Measurements from ENCODE around the gene PPFIA2.

Gene PPFIA2

DNA sequence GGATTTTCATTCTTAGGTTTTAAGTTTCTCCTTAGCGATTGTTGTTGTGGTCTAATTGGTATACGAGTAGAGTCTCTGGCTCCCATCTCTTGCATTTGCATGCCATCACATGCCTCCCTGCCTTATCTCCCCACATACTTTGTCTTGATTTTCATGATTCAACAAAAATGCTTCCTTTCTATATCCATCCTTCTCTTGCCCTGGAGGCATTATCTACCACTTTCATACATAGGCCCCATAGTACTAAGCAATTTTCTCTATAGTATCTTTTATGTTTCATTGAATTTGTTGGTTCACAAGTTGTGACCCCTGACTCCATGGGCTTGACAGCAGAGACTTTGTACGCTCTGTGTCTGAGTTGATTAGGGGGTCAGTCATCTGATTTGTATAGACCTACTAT lies 455.2 kb downstream of the PPFIA2 start:
- no peak for DNase-seq (ENCODE audit: low read depth)
- TF ChIP-seq, protein P1, sequence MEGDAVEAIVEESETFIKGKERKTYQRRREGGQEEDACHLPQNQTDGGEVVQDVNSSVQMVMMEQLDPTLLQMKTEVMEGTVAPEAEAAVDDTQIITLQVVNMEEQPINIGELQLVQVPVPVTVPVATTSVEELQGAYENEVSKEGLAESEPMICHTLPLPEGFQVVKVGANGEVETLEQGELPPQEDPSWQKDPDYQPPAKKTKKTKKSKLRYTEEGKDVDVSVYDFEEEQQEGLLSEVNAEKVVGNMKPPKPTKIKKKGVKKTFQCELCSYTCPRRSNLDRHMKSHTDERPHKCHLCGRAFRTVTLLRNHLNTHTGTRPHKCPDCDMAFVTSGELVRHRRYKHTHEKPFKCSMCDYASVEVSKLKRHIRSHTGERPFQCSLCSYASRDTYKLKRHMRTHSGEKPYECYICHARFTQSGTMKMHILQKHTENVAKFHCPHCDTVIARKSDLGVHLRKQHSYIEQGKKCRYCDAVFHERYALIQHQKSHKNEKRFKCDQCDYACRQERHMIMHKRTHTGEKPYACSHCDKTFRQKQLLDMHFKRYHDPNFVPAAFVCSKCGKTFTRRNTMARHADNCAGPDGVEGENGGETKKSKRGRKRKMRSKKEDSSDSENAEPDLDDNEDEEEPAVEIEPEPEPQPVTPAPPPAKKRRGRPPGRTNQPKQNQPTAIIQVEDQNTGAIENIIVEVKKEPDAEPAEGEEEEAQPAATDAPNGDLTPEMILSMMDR (IDR thresholded peaks at IDR 0.05; ENCODE audit: control insufficient read depth, extremely low read depth, insufficient read depth), result no peak
- H3K4me3 ChIP-seq (ENCODE audit: low read depth, low read length), result no peak overlapping the region

GRCh38 chr12:81300454-81300853 lies 458.7 kb downstream of the PPFIA2 start:
- H3K4me3 ChIP-seq (ENCODE audit: low read depth, low read length), result no peak overlapping the region
- TF ChIP-seq, protein P1 (IDR thresholded peaks at IDR 0.05; ENCODE audit: control insufficient read depth, extremely low read depth, insufficient read depth), result no peak
- no peak for DNase-seq (ENCODE audit: low read depth)

GRCh38 chr12:81297601-81298000 lies 461.5 kb downstream of the PPFIA2 start:
- H3K4me3 ChIP-seq (ENCODE audit: low read depth, low read length), result no peak overlapping the region
- TF ChIP-seq, protein P1 (IDR thresholded peaks at IDR 0.05; ENCODE audit: control insufficient read depth, extremely low read depth, insufficient read depth), result no peak
- DNase-seq (ENCODE audit: low read depth), result no peak

- H3K4me3 ChIP-seq (ENCODE audit: low read depth, low read length), result no peak overlapping the region
- TF ChIP-seq, protein P1 (IDR thresholded peaks at IDR 0.05; ENCODE audit: control insufficient read depth, extremely low read depth, insufficient read depth), result no peak
- DNase-seq (ENCODE audit: low read depth), result no peak
Measured at GRCh38 chr12:81296556-81297305, 462.4 kb downstream of the PPFIA2 start.

DNA sequence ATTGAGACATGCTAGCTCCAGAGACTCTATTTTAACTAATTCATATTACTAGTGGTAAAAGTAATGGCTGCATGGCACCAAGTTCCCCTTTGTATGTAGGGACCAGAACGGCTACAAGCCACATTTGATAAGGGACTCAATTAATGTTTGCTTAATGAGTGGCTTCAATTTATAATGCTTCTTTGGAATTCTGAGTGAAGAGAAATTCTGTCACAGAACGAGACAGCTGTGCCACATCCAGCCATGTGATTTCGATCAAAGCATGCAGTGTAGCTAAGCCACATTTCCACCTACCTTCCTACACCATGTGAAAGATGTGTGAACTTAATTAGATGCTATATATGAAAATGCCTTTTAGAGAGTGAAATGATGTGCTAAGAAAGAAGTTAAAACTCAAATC lies 463.9 kb downstream of the PPFIA2 start:
- DNase-seq (ENCODE audit: low read depth), result no peak
- TF ChIP-seq, protein P1 (IDR thresholded peaks at IDR 0.05; ENCODE audit: control insufficient read depth, extremely low read depth, insufficient read depth), result no peak
- no peak overlapping the region for H3K4me3 ChIP-seq (ENCODE audit: low read depth, low read length)

DNA sequence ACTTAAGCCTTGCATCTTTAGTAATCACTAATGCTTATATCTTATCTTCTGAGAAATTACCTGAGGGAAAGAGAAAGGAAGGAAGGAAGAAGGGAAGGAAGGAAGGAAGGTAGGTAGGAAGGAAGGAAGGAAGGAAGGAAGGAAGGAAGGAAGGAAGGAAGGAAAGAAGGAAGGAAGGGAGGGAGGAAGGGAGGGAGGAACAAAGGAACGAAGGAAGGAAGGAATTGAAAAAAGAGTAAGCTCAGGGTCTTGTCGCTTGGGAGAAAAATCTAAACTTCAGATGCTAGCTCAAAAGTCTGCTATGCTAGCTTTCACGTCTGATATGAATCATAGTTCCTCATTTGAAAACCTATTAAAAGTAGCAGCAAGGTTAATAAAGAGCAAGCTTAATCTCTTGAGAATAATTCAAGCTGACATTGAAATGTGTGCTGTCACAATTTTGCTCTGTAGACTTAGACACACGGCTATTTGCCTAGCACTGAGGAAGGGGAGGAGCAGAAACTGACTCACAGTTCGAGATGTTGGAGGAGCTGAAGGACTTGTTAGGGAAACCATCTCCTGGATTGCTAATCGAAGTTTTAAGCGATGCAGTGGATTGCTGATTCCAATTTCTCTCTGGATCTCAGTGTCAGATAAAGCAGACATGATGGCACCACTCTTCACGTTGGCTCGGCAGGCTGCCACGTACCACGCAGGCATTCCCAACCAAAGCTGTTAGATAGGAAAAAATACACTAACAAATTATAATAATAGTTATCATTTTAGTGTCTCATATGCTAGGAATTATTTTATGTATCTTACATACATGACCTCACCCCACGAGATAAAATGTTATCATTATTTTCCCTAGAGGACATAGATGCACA lies 464.6 kb downstream of the PPFIA2 start:
- TF ChIP-seq, protein P1 (IDR thresholded peaks at IDR 0.05; ENCODE audit: control insufficient read depth, extremely low read depth, insufficient read depth), result no peak
- no peak for DNase-seq (ENCODE audit: low read depth)
- no peak overlapping the region for H3K4me3 ChIP-seq (ENCODE audit: low read depth, low read length)

Data from LNCaP clone FGC (cell line).